AG04449 (cell line): ENCODE results near the gene CDCA8.

ENCODE experiments used
- CTCF ChIA-PET: fragments of 350-600 bp; formaldehyde crosslinking; extraction: SDS; loops from one replicate; lab custom pipeline; 2021; ENCODE audit warnings: antibody characterized with exemption; lab: Yijun Ruan, JAX
- POLR2A ChIA-PET: fragments of 400-600, 350-600 bp; formaldehyde crosslinking; extraction: SDS; loops from one replicate; lab custom pipeline; 2020; ENCODE audit warnings: antibody characterized with exemption, inconsistent platforms; lab: Yijun Ruan, JAX
- DNase-seq: peaks from one replicate; pipeline ENCODE4 v3.0.0-alpha.2; 2010; ENCODE audit warnings: low read depth, low spot score
- H3K4me3 ChIP-seq: 2 replicates; pipeline ENCODE4 v1.5.1; 2011; ENCODE audit warnings: low read depth, mild to moderate bottlenecking, control low read depth, low read length
- CTCF ChIP-seq: IDR thresholded peaks from one replicate; pipeline ENCODE4 v1.5.1; 2011; ENCODE audit warnings: mild to moderate bottlenecking, moderate library complexity, low read length, control low read depth, inconsistent platforms; ENCODE audit not compliant: insufficient read depth; ENCODE audit errors: missing control alignments

The CDCA8 gene

GRCh38 chr1:37755951-37756560 is 63.7 kb downstream of the CDCA8 start:
- CTCF ChIA-PET = no interaction called here
- DNase-seq = no peak
- no peak for TF ChIP-seq CTCF
- POLR2A ChIA-PET = no interaction called here
- no peak overlapping the region for H3K4me3 ChIP-seq
